Tibial nerve (tissue), 4 donors: ENCODE results near the gene NFE2L2. TPM values are rescaled to one million over a fixed set of nuclear protein-coding genes. Genes with fewer than 3 reads are reported as not detected.
A peak's percentile ranks its signal among the peaks of the same experiment; 100 is the strongest.
"Not testable (repeated sequence)": the region's sequence is repeated elsewhere in the genome, so short reads cannot be mapped to it uniquely, and the experiment has no call there.

ENCODE experiments used
- DNase-seq, 2 donors: peaks; one replicate each; pipeline ENCODE4 v3.0.0-alpha.2; 2019; ENCODE audit warnings: low spot score in 2 of 2
- H3K27ac ChIP-seq, 4 donors: fragments of 200-600 bp; sonication (generic) in 3 of 4; one replicate each; pipeline ENCODE4 v1.5.1; 2017 to 2019; ENCODE audit warnings: mild to moderate bottlenecking in 1 of 4
- H3K27me3 ChIP-seq, 2 donors: fragments of 200-600 bp; sonication (generic) in 1 of 2; one replicate each; pipeline versions ENCODE4 v1.5.1 to v1.6.0; 2017 to 2019
- H3K36me3 ChIP-seq, 3 donors: fragments of 200-600 bp; sonication (generic); one replicate each; pipeline ENCODE4 v1.5.1; 2018 to 2019
- H3K4me1 ChIP-seq, 4 donors: fragments of 200-600 bp; sonication (generic) in 3 of 4; one replicate each; pipeline ENCODE4 v1.5.1; 2017 to 2019
- H3K4me3 ChIP-seq, 4 donors: fragments of 200-600 bp; sonication (generic) in 3 of 4; one replicate each; pipeline ENCODE4 v1.5.1; 2017 to 2019; ENCODE audit warnings: mild to moderate bottlenecking in 1 of 4, moderate library complexity in 1 of 4
- H3K9me3 ChIP-seq, 4 donors: fragments of 200-600 bp; sonication (generic) in 3 of 4; one replicate each; pipeline ENCODE4 v1.5.1; 2017 to 2019
- CTCF ChIP-seq, 5 experiments: fragments of 200-600 bp in 3 of 5; fragments of 450-650 bp in 2 of 5; sonication (generic) in 3 of 5; IDR thresholded peaks; one replicate each; pipeline ENCODE4 v1.5.1; 2016 to 2019; ENCODE audit warnings: antibody characterized with exemption in 5 of 5, mild to moderate bottlenecking in 3 of 5, moderate library complexity in 2 of 5
- EP300 ChIP-seq, 2 donors: sonication (generic); formaldehyde crosslinking; IDR thresholded peaks; one replicate each; pipeline ENCODE4 v1.6.1; 2017; ENCODE audit warnings: antibody characterized with exemption in 2 of 2, mild to moderate bottlenecking in 1 of 2
- POLR2A ChIP-seq, 2 donors: fragments of 450-650 bp; IDR thresholded peaks; one replicate each; pipeline ENCODE4 v1.6.1; 2017; ENCODE audit warnings: antibody characterized with exemption in 2 of 2, mild to moderate bottlenecking in 2 of 2, moderate library complexity in 2 of 2
- WGBS, 2 donors: methylation state at CpG; one replicate each; pipeline ENCODE4 v1.1.5; 2018; 5-methylcytosine and 5-hydroxymethylcytosine counted together
- total RNA-seq, 4 donors: library from RNA; depleted of rRNA; stranded (reverse); fragments of >200 nt; gene quantifications; one replicate each; pipeline ENCODE4 v1.1.0, GENCODE V29; 2016

Gene NFE2L2
- total RNA-seq: 100 to 1,000 TPM; 112 to 164 (median 145) TPM

GRCh38 chr2:177264693-177265587 is at the start of gene NFE2L2:
Gene NFE2L2, minus strand, starts transcription at chr2:177264727. Its CDS starts 151 bp downstream, at chr2:177264576.
- H3K36me3 ChIP-seq: no peaks in the 10 kb centered on the region
- H3K27me3 ChIP-seq: no peaks in the 10 kb centered on the region

GRCh38 chr2:177314194-177314593 is 49.7 kb upstream of the NFE2L2 start:
- TF ChIP-seq CTCF (IDR thresholded peaks at IDR 0.05): no peak
- no peak for TF ChIP-seq POLR2A (IDR thresholded peaks at IDR 0.05)
- TF ChIP-seq EP300 (IDR thresholded peaks at IDR 0.05): peak in 1 of 2 donors; percentile 13
- Histone ChIP-seq H3K9me3 (no peaks in the 10 kb centered on the region), H3K36me3 (peaks cover 0 to under 1% (median 0%) of the 10 kb centered on the region in 3 donors), H3K27ac (no peak overlapping the region), H3K4me1 (no peaks in the 10 kb centered on the region), H3K4me3 (no peak overlapping the region), H3K27me3 (no peaks in the 10 kb centered on the region)
- WGBS, 2 donors: 49 to 53% methylated on average over 1 of the region's 1 CpG
- no peak for DNase-seq

More at GRCh38 chr2:177264693-177265587, at the start of gene NFE2L2:
- WGBS, 2 donors: 0% methylated on average over 46 to 50 of the region's 66 CpGs
- Histone ChIP-seq H3K4me3 (peak within 1 kb of the TSS; percentile 85 to 97 (median 91)), H3K27ac (peak within 1 kb of the TSS; percentile 99 to 100 (median 100)), H3K9me3 (no peaks in the 10 kb centered on the region), H3K4me1 (peaks cover 10 to 35% (median 30%) of the 10 kb centered on the region in 4 donors)
- TF ChIP-seq CTCF (IDR thresholded peaks at IDR 0.05): peak in 4 of 5 experiments; percentile 8 to 43 (median 34)
- peak; percentile 97 for TF ChIP-seq POLR2A (IDR thresholded peaks at IDR 0.05)
- peak; percentile 85 to 99 for TF ChIP-seq EP300 (IDR thresholded peaks at IDR 0.05)
- DNase-seq: peak; percentile 88

- H3K9me3 ChIP-seq: no peaks in the 10 kb centered on the region
- WGBS, 2 donors: 90 to 94% methylated on average over 2 of the region's 2 CpGs
- no peak for DNase-seq
- H3K36me3 ChIP-seq: no peaks in the 10 kb centered on the region
- no peaks in the 10 kb centered on the region for H3K4me1 ChIP-seq
- no peak overlapping the region for H3K27ac ChIP-seq
- no peak for TF ChIP-seq POLR2A (IDR thresholded peaks at IDR 0.05)
- TF ChIP-seq CTCF (IDR thresholded peaks at IDR 0.05): no peak
- TF ChIP-seq EP300 (IDR thresholded peaks at IDR 0.05): no peak
- no peaks in the 10 kb centered on the region for H3K27me3 ChIP-seq
- H3K4me3 ChIP-seq: no peak overlapping the region
Measured at GRCh38 chr2:177313162-177313781, 48.7 kb upstream of the NFE2L2 start.

- no peak for DNase-seq
- no peaks in the 10 kb centered on the region for H3K36me3 ChIP-seq
- no peaks in the 10 kb centered on the region for H3K4me1 ChIP-seq
- no peaks in the 10 kb centered on the region for H3K27me3 ChIP-seq
- WGBS, 2 donors: 86 to 97% methylated on average over 1 of the region's 1 CpG
- TF ChIP-seq EP300 (IDR thresholded peaks at IDR 0.05) (no peak), CTCF (IDR thresholded peaks at IDR 0.05) (no peak), POLR2A (IDR thresholded peaks at IDR 0.05) (no peak)
- H3K27ac ChIP-seq: no peak overlapping the region
- H3K9me3 ChIP-seq: no peaks in the 10 kb centered on the region
- H3K4me3 ChIP-seq: no peak overlapping the region
Measured at GRCh38 chr2:177312562-177312961, 48.0 kb upstream of the NFE2L2 start.

GRCh38 chr2:177309672-177310309 is 45.3 kb upstream of the NFE2L2 start:
- 72 to 73% methylated on average over 7 of the region's 7 CpGs for WGBS, 2 donors
- H3K27ac ChIP-seq, H3K4me1 ChIP-seq, H3K4me3 ChIP-seq, H3K36me3 ChIP-seq, DNase-seq, H3K27me3 ChIP-seq, H3K9me3 ChIP-seq: not testable (repeated sequence)
